ENCODE measurements around the gene ZNF275. TPM values are rescaled to one million over a fixed set of nuclear protein-coding genes. Genes with fewer than 3 reads are reported as not detected.

The ZNF275 gene
- total RNA-seq, 1 experiment from 2014 or later, result 9.8 TPM

- TF ChIP-seq AR (CRISPR knock-in tag; IDR thresholded peaks at IDR 0.05) (no peak), NFE2L1 (CRISPR knock-in tag; IDR thresholded peaks at IDR 0.05) (no peak), FOXP1 (CRISPR knock-in tag; IDR thresholded peaks at IDR 0.05; ENCODE audit: borderline replicate concordance) (no peak), ZNF396 (CRISPR knock-in tag; IDR thresholded peaks at IDR 0.05; ENCODE audit: borderline replicate concordance) (no peak), CDX4 (CRISPR knock-in tag; IDR thresholded peaks at IDR 0.05; ENCODE audit: borderline replicate concordance) (no peak), ZNF263 (CRISPR knock-in tag; IDR thresholded peaks at IDR 0.05; ENCODE audit: low read depth) (no peak), TEAD1 (CRISPR knock-in tag; IDR thresholded peaks at IDR 0.05) (no peak), ZNF281 (CRISPR knock-in tag; IDR thresholded peaks at IDR 0.05) (no peak), FOXK1 (CRISPR knock-in tag; IDR thresholded peaks at IDR 0.05) (no peak), ZNF138 (CRISPR knock-in tag; conservative IDR thresholded peaks at IDR 0.05) (no peak), EMX1 (CRISPR knock-in tag; IDR thresholded peaks at IDR 0.05) (no peak)
These were observed 6.4 kb upstream of the ZNF275 start (continued) for GRCh38 chrX:153327561-153327960.

- no peak overlapping the region for H3K27ac Mint-ChIP-seq
- no peak for DNase-seq (ENCODE audit: low spot score)
- H3K4me3 Mint-ChIP-seq, result peak overlapping the region; percentile 90
- CTCF ChIA-PET, result no interaction called here
- no peak for ATAC-seq
- H3K4me1 Mint-ChIP-seq, result peaks cover 17% of the 10 kb centered on the region
- H3K27me3 Mint-ChIP-seq (ENCODE audit: low read depth), result peaks cover 7% of the 10 kb centered on the region
- peaks cover 9% of the 10 kb centered on the region for H3K36me3 Mint-ChIP-seq
- TF ChIP-seq ZNF281 (CRISPR knock-in tag; IDR thresholded peaks at IDR 0.05) (no peak), TEAD1 (CRISPR knock-in tag; IDR thresholded peaks at IDR 0.05) (no peak)
- no peaks in the 10 kb centered on the region for H3K9me3 Mint-ChIP-seq
- POLR2A ChIA-PET, result no interaction called here
These were observed 687 bp upstream of the ZNF275 start for GRCh38 chrX:153333266-153333665.

GRCh38 chrX:153334654-153335295 is 822 bp downstream of the ZNF275 start:
- ChIA-PET CTCF (interaction anchor here (1.3 kb wide), 2 partner anchors 78 to 126 kb away, joined by 3 to 7 read pairs; no protein-coding TSS in a partner anchor), POLR2A (no interaction called here)
- no peaks in the 10 kb centered on the region for H3K9me3 Mint-ChIP-seq
- H3K4me3 Mint-ChIP-seq, result peak overlapping the region; percentile 72
- H3K36me3 Mint-ChIP-seq, result peaks cover 9% of the 10 kb centered on the region
- no peak overlapping the region for H3K27ac Mint-ChIP-seq
- DNase-seq (ENCODE audit: low spot score), result no peak
- no peak for TF ChIP-seq ATF1 (CRISPR knock-in tag; IDR thresholded peaks at IDR 0.05)
- TF ChIP-seq SMAD3 (CRISPR knock-in tag; IDR thresholded peaks at IDR 0.05; ENCODE audit: borderline replicate concordance), result no peak
- no peak for TF ChIP-seq TEAD1 (CRISPR knock-in tag; IDR thresholded peaks at IDR 0.05)
- TF ChIP-seq SP1 (CRISPR knock-in tag; conservative IDR thresholded peaks at IDR 0.05), result no peak
- no peak for TF ChIP-seq ZNF416 (CRISPR knock-in tag; IDR thresholded peaks at IDR 0.05)
- TF ChIP-seq ZNF219 (CRISPR knock-in tag; IDR thresholded peaks at IDR 0.05; ENCODE audit: borderline replicate concordance), result no peak
- no peak for TF ChIP-seq ESRRA (CRISPR knock-in tag; IDR thresholded peaks at IDR 0.05; ENCODE audit: borderline replicate concordance)
- H3K4me1 Mint-ChIP-seq, result peaks cover 17% of the 10 kb centered on the region
- H3K27me3 Mint-ChIP-seq (ENCODE audit: low read depth), result peaks cover 7% of the 10 kb centered on the region
- ATAC-seq, result no peak

Measured in WTC11 (cell line).